Measurements from ENCODE around the gene CDH23.

CDH23 gene

GRCh38 chr10:71819441-71819861 lies 422.7 kb downstream of the CDH23 start:
- Histone ChIP-seq H3K4me1 (ENCODE audit: control insufficient read depth in 2 of 2, insufficient read depth in 2 of 2, low read length in 2 of 2) (no peaks in the 10 kb centered on the region), H3K4me3 (ENCODE audit: low read length in 2 of 2) (no peak overlapping the region), H3K36me3 (ENCODE audit: control insufficient read depth in 2 of 2, insufficient read depth in 2 of 2, low read length in 2 of 2) (peaks cover 69 to 84% of the 10 kb centered on the region in 2 donors), H3K9ac (ENCODE audit: low read depth in 1 of 2, low read length in 2 of 2) (no peak overlapping the region), H3K27me3 (ENCODE audit: control insufficient read depth in 2 of 2, insufficient read depth in 2 of 2, low read length in 2 of 2) (no peaks in the 10 kb centered on the region), H3K27ac (ENCODE audit: low read depth in 2 of 2, low read length in 2 of 2) (no peak overlapping the region), H3K9me3 (ENCODE audit: control insufficient read depth in 2 of 2, low read length in 2 of 2) (no peaks in the 10 kb centered on the region)

GRCh38 chr10:71819985-71820384 lies 423.3 kb downstream of the CDH23 start:
- Histone ChIP-seq H3K4me1 (ENCODE audit: control insufficient read depth in 2 of 2, insufficient read depth in 2 of 2, low read length in 2 of 2) (no peaks in the 10 kb centered on the region), H3K4me3 (ENCODE audit: low read length in 2 of 2) (no peak overlapping the region), H3K27me3 (ENCODE audit: control insufficient read depth in 2 of 2, insufficient read depth in 2 of 2, low read length in 2 of 2) (no peaks in the 10 kb centered on the region), H3K27ac (ENCODE audit: low read depth in 2 of 2, low read length in 2 of 2) (no peak overlapping the region), H3K9me3 (ENCODE audit: control insufficient read depth in 2 of 2, low read length in 2 of 2) (no peaks in the 10 kb centered on the region), H3K9ac (ENCODE audit: low read depth in 1 of 2, low read length in 2 of 2) (no peak overlapping the region), H3K36me3 (ENCODE audit: control insufficient read depth in 2 of 2, insufficient read depth in 2 of 2, low read length in 2 of 2) (peaks cover 73 to 89% of the 10 kb centered on the region in 2 donors)

- H3K4me3 ChIP-seq (ENCODE audit: low read length in 2 of 2), result no peak overlapping the region
- no peak overlapping the region for H3K9ac ChIP-seq (ENCODE audit: low read depth in 1 of 2, low read length in 2 of 2)
- no peaks in the 10 kb centered on the region for H3K27me3 ChIP-seq (ENCODE audit: control insufficient read depth in 2 of 2, insufficient read depth in 2 of 2, low read length in 2 of 2)
- no peaks in the 10 kb centered on the region for H3K4me1 ChIP-seq (ENCODE audit: control insufficient read depth in 2 of 2, insufficient read depth in 2 of 2, low read length in 2 of 2)
- peaks cover 77 to 94% of the 10 kb centered on the region in 2 donors for H3K36me3 ChIP-seq (ENCODE audit: control insufficient read depth in 2 of 2, insufficient read depth in 2 of 2, low read length in 2 of 2)
- no peak overlapping the region for H3K27ac ChIP-seq (ENCODE audit: low read depth in 2 of 2, low read length in 2 of 2)
- H3K9me3 ChIP-seq (ENCODE audit: control insufficient read depth in 2 of 2, low read length in 2 of 2), result no peaks in the 10 kb centered on the region
Observed at GRCh38 chr10:71820966-71821365, 424.2 kb downstream of the CDH23 start.

DNA sequence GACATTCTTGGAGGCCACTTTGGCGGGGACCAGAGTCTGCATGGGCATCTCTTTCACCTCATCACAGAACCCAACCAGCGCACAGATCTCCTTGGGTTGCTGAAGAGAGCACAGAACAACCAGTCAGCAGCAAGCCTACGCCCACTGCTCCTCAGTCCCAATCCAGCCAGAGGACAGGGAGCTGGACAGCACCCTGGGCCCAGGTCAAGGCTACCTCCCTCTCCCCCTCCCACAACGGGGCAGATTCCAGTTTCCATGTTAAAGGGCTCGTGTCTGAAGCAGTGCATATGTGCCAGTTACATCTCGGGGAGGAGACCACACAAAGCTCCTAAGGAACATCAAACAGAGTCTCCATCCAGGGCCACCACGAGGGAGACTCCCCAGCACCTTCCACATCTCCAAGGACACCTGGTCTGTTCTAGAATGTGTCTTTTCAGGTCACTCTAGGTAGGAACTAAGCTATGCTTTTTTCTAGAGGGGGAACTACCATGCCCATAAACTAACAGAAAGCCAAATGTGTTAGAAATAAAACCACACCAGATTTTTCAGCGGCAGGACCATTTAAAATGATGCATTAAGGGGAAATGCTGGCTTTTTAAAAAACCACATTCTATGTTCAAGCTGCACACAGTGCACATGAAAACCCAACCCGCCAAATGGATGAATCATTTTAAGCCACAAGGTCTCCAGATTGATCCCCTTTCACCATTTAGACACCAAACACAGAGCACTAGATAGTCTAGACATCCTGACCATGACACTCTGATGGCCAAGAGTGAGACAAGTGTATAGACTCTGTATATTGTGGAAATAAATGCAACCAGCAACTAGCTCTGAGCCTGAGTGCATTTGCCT lies 425.4 kb downstream of the CDH23 start:
- H3K4me3 ChIP-seq (ENCODE audit: low read length in 2 of 2), result no peak overlapping the region
- H3K36me3 ChIP-seq (ENCODE audit: control insufficient read depth in 2 of 2, insufficient read depth in 2 of 2, low read length in 2 of 2), result peaks cover 81 to 93% of the 10 kb centered on the region in 2 donors
- no peak overlapping the region for H3K9ac ChIP-seq (ENCODE audit: low read depth in 1 of 2, low read length in 2 of 2)
- H3K9me3 ChIP-seq (ENCODE audit: control insufficient read depth in 2 of 2, low read length in 2 of 2), result no peaks in the 10 kb centered on the region
- H3K27me3 ChIP-seq (ENCODE audit: control insufficient read depth in 2 of 2, insufficient read depth in 2 of 2, low read length in 2 of 2), result no peaks in the 10 kb centered on the region
- no peak overlapping the region for H3K27ac ChIP-seq (ENCODE audit: low read depth in 2 of 2, low read length in 2 of 2)
- H3K4me1 ChIP-seq (ENCODE audit: control insufficient read depth in 2 of 2, insufficient read depth in 2 of 2, low read length in 2 of 2), result no peaks in the 10 kb centered on the region

DNA sequence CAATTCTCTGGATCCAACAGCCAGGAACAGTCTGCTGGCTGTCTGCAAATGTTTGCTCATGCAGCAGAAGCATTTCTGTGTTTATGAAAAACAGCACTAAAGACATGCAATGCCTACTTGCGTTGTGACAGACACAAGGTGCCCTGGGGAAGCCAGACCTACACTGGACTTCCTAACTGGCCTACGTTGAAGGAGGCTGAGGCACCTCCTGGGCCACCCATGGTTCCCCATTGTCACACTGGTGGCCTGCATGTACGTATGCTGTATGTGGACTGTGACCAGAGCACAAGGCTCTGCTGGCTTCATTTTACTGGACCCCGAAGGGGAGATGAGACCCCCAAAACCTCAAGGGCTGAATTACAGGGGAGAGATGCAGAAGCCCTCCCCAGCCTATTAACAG lies 426.6 kb downstream of the CDH23 start:
- Histone ChIP-seq H3K27ac (ENCODE audit: low read depth in 2 of 2, low read length in 2 of 2) (no peak overlapping the region), H3K4me1 (ENCODE audit: control insufficient read depth in 2 of 2, insufficient read depth in 2 of 2, low read length in 2 of 2) (no peaks in the 10 kb centered on the region), H3K9ac (ENCODE audit: low read depth in 1 of 2, low read length in 2 of 2) (no peak overlapping the region), H3K4me3 (ENCODE audit: low read length in 2 of 2) (no peak overlapping the region), H3K9me3 (ENCODE audit: control insufficient read depth in 2 of 2, low read length in 2 of 2) (no peaks in the 10 kb centered on the region), H3K36me3 (ENCODE audit: control insufficient read depth in 2 of 2, insufficient read depth in 2 of 2, low read length in 2 of 2) (peaks cover 77 to 91% of the 10 kb centered on the region in 2 donors), H3K27me3 (ENCODE audit: control insufficient read depth in 2 of 2, insufficient read depth in 2 of 2, low read length in 2 of 2) (no peaks in the 10 kb centered on the region)

DNA sequence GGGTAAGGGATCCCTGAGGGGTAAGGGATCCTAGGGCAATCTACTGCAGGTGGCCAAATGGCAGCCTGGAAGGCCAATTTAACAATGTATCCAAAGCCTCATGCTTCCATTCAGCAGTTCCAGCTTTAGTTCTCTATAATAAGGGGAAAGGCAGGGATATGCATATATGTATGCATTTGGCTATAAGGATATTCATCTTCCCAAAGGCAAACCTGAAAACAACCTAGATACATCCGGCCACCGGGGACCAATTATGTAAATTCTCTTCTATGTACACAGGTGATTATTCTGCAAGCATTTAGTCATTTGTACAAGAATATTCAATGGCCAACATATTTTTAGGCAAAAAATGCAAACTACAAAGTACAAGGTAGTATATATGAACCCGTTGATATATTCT lies 427.6 kb downstream of the CDH23 start:
- H3K27ac ChIP-seq (ENCODE audit: low read depth in 2 of 2, low read length in 2 of 2), result no peak overlapping the region
- H3K27me3 ChIP-seq (ENCODE audit: control insufficient read depth in 2 of 2, insufficient read depth in 2 of 2, low read length in 2 of 2), result no peaks in the 10 kb centered on the region
- H3K4me1 ChIP-seq (ENCODE audit: control insufficient read depth in 2 of 2, insufficient read depth in 2 of 2, low read length in 2 of 2), result no peaks in the 10 kb centered on the region
- H3K4me3 ChIP-seq (ENCODE audit: low read length in 2 of 2), result no peak overlapping the region
- no peak overlapping the region for H3K9ac ChIP-seq (ENCODE audit: low read depth in 1 of 2, low read length in 2 of 2)
- no peaks in the 10 kb centered on the region for H3K9me3 ChIP-seq (ENCODE audit: control insufficient read depth in 2 of 2, low read length in 2 of 2)
- peaks cover 77 to 89% of the 10 kb centered on the region in 2 donors for H3K36me3 ChIP-seq (ENCODE audit: control insufficient read depth in 2 of 2, insufficient read depth in 2 of 2, low read length in 2 of 2)

GRCh38 chr10:71825217-71825616 lies 428.5 kb downstream of the CDH23 start:
- no peaks in the 10 kb centered on the region for H3K4me1 ChIP-seq (ENCODE audit: control insufficient read depth in 2 of 2, insufficient read depth in 2 of 2, low read length in 2 of 2)
- H3K27me3 ChIP-seq (ENCODE audit: control insufficient read depth in 2 of 2, insufficient read depth in 2 of 2, low read length in 2 of 2), result no peaks in the 10 kb centered on the region
- no peak overlapping the region for H3K27ac ChIP-seq (ENCODE audit: low read depth in 2 of 2, low read length in 2 of 2)
- H3K9me3 ChIP-seq (ENCODE audit: control insufficient read depth in 2 of 2, low read length in 2 of 2), result no peaks in the 10 kb centered on the region
- no peak overlapping the region for H3K4me3 ChIP-seq (ENCODE audit: low read length in 2 of 2)
- H3K36me3 ChIP-seq (ENCODE audit: control insufficient read depth in 2 of 2, insufficient read depth in 2 of 2, low read length in 2 of 2), result peaks cover 72 to 85% of the 10 kb centered on the region in 2 donors
- H3K9ac ChIP-seq (ENCODE audit: low read depth in 1 of 2, low read length in 2 of 2), result no peak overlapping the region

DNA sequence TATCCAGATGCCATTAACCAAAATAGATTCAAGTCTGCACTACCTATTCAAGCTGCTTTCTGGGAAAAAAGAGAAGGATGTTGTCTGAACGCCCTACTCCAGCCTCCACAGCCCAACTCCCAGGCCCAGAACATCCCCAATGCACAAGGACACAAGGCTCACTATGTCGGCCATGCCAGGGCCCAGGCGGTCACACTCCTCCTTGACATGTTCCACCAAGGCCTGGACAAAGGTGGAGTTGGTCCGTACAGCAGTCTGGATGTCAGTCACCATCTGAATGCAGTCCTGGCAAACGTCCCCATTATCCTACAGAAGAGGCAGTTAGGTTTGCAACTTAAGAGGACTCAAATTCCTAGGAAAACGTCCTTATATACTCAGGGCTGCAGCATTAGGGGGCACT lies 431.1 kb downstream of the CDH23 start:
- Histone ChIP-seq H3K27ac (ENCODE audit: low read depth in 2 of 2, low read length in 2 of 2) (no peak overlapping the region), H3K9ac (ENCODE audit: low read depth in 1 of 2, low read length in 2 of 2) (no peak overlapping the region), H3K27me3 (ENCODE audit: control insufficient read depth in 2 of 2, insufficient read depth in 2 of 2, low read length in 2 of 2) (no peaks in the 10 kb centered on the region), H3K36me3 (ENCODE audit: control insufficient read depth in 2 of 2, insufficient read depth in 2 of 2, low read length in 2 of 2) (peaks cover 71 to 83% of the 10 kb centered on the region in 2 donors), H3K4me1 (ENCODE audit: control insufficient read depth in 2 of 2, insufficient read depth in 2 of 2, low read length in 2 of 2) (peaks cover 0 to 3% of the 10 kb centered on the region in 2 donors), H3K9me3 (ENCODE audit: control insufficient read depth in 2 of 2, low read length in 2 of 2) (no peaks in the 10 kb centered on the region), H3K4me3 (ENCODE audit: low read length in 2 of 2) (no peak overlapping the region)

DNA sequence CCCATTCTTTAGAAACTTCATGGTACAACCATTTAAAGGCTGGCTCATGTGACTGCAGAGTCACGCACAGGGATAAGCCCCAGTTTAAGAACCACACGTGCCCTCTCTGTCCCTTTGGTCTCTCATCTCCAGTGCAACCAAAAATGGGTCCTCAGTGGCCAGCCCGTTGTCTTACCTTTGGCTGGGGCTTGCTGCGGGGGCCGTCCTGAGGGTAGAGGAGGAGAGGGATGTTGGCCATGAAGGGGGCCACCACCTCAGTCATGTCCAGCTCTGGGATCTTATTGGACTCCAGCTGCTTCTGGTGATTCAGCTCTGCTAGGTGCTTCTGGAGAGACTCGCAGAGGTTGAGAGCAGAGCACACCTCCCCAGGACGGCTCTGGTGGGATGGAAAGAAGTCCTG lies 432.0 kb downstream of the CDH23 start:
- H3K4me1 ChIP-seq (ENCODE audit: control insufficient read depth in 2 of 2, insufficient read depth in 2 of 2, low read length in 2 of 2), result peaks cover 0 to 3% of the 10 kb centered on the region in 2 donors
- peaks cover 71 to 78% of the 10 kb centered on the region in 2 donors for H3K36me3 ChIP-seq (ENCODE audit: control insufficient read depth in 2 of 2, insufficient read depth in 2 of 2, low read length in 2 of 2)
- no peak overlapping the region for H3K27ac ChIP-seq (ENCODE audit: low read depth in 2 of 2, low read length in 2 of 2)
- no peaks in the 10 kb centered on the region for H3K27me3 ChIP-seq (ENCODE audit: control insufficient read depth in 2 of 2, insufficient read depth in 2 of 2, low read length in 2 of 2)
- no peak overlapping the region for H3K4me3 ChIP-seq (ENCODE audit: low read length in 2 of 2)
- no peak overlapping the region for H3K9ac ChIP-seq (ENCODE audit: low read depth in 1 of 2, low read length in 2 of 2)
- no peaks in the 10 kb centered on the region for H3K9me3 ChIP-seq (ENCODE audit: control insufficient read depth in 2 of 2, low read length in 2 of 2)

GRCh38 chr10:71829171-71829570 lies 432.5 kb downstream of the CDH23 start:
- Histone ChIP-seq H3K9ac (ENCODE audit: low read depth in 1 of 2, low read length in 2 of 2) (no peak overlapping the region), H3K27me3 (ENCODE audit: control insufficient read depth in 2 of 2, insufficient read depth in 2 of 2, low read length in 2 of 2) (no peaks in the 10 kb centered on the region), H3K27ac (ENCODE audit: low read depth in 2 of 2, low read length in 2 of 2) (no peak overlapping the region), H3K36me3 (ENCODE audit: control insufficient read depth in 2 of 2, insufficient read depth in 2 of 2, low read length in 2 of 2) (peaks cover 66 to 73% of the 10 kb centered on the region in 2 donors), H3K4me1 (ENCODE audit: control insufficient read depth in 2 of 2, insufficient read depth in 2 of 2, low read length in 2 of 2) (peaks cover 0 to 3% of the 10 kb centered on the region in 2 donors), H3K9me3 (ENCODE audit: control insufficient read depth in 2 of 2, low read length in 2 of 2) (no peaks in the 10 kb centered on the region), H3K4me3 (ENCODE audit: low read length in 2 of 2) (no peak overlapping the region)
